HUES64 (cell line): Measurements from ENCODE around the gene GLRX2.
"Not testable (repeated sequence)": the region's sequence is repeated elsewhere in the genome, so short reads cannot be mapped to it uniquely, and the experiment has no call there.

Source experiments
- H3K27ac ChIP-seq: 2 replicates; pipeline ENCODE4 v1.7.0; 2013; ENCODE audit warnings: low read depth, low read length, inconsistent platforms
- H3K27me3 ChIP-seq: 2 replicates; pipeline ENCODE4 v1.6.1; 2013; ENCODE audit warnings: mild to moderate bottlenecking, low read length; ENCODE audit not compliant: insufficient read depth
- H3K36me3 ChIP-seq: 2 replicates; pipeline ENCODE4 v1.6.1; 2013; ENCODE audit warnings: mild to moderate bottlenecking, low read length; ENCODE audit not compliant: insufficient read depth
- H3K4me1 ChIP-seq: 2 replicates; pipeline ENCODE4 v1.6.1; 2013; ENCODE audit warnings: mild to moderate bottlenecking, low read length, moderate library complexity; ENCODE audit not compliant: insufficient read depth
- H3K4me3 ChIP-seq: 2 replicates; pipeline ENCODE4 v1.5.1; 2013; ENCODE audit warnings: mild to moderate bottlenecking, low read length, moderate library complexity
- H3K9ac ChIP-seq: 2 replicates; pipeline ENCODE4 v1.6.1; 2013; ENCODE audit warnings: mild to moderate bottlenecking, low read depth, low read length
- H3K9me3 ChIP-seq: 2 replicates; pipeline ENCODE4 v1.6.1; 2013; ENCODE audit warnings: low read depth, low read length; ENCODE audit not compliant: insufficient read depth
- WGBS: fragments of 150-250, 120-280 bp; methylation state at CpG from one replicate; pipeline ENCODE4 v1.1.7; 2013; ENCODE audit warnings: missing lambda C conversion rate; 5-methylcytosine and 5-hydroxymethylcytosine counted together

The GLRX2 gene

GRCh38 chr1:193060938-193061337, 44.3 kb downstream of the GLRX2 start:
- Histone ChIP-seq H3K4me1 (peaks cover 15% of the 10 kb centered on the region), H3K9ac (peak overlapping the region; percentile 87), H3K27ac (no peak overlapping the region), H3K4me3 (peak overlapping the region; percentile 71), H3K27me3 (no peaks in the 10 kb centered on the region), H3K36me3 (peaks cover 3% of the 10 kb centered on the region; the same call in 1 of the 2 replicates), H3K9me3 (no peaks in the 10 kb centered on the region)
- WGBS: 26% methylated on average over 2 of the region's 2 CpGs

- Histone ChIP-seq H3K27me3 (no peaks in the 10 kb centered on the region), H3K27ac (peak overlapping the region; percentile 16; the same call in 1 of the 2 replicates), H3K9ac (peak overlapping the region; percentile 87), H3K36me3 (peaks cover 3% of the 10 kb centered on the region; the same call in 1 of the 2 replicates), H3K4me1 (peaks cover 15% of the 10 kb centered on the region), H3K4me3 (peak overlapping the region; percentile 71), H3K9me3 (no peaks in the 10 kb centered on the region)
- 15% methylated on average over 3 of the region's 4 CpGs for WGBS
Measured at GRCh38 chr1:193060406-193060805, 44.8 kb downstream of the GLRX2 start.

GRCh38 chr1:193060115-193060403, 45.2 kb downstream of the GLRX2 start:
- Histone ChIP-seq H3K9me3 (no peaks in the 10 kb centered on the region), H3K9ac (peak overlapping the region; percentile 87), H3K27me3 (no peaks in the 10 kb centered on the region), H3K36me3 (peaks cover 3% of the 10 kb centered on the region; the same call in 1 of the 2 replicates), H3K27ac (peak overlapping the region; percentile 97), H3K4me1 (peaks cover 15% of the 10 kb centered on the region), H3K4me3 (peak overlapping the region; percentile 71)
- WGBS: under 1% methylated on average over 9 of the region's 9 CpGs

DNA sequence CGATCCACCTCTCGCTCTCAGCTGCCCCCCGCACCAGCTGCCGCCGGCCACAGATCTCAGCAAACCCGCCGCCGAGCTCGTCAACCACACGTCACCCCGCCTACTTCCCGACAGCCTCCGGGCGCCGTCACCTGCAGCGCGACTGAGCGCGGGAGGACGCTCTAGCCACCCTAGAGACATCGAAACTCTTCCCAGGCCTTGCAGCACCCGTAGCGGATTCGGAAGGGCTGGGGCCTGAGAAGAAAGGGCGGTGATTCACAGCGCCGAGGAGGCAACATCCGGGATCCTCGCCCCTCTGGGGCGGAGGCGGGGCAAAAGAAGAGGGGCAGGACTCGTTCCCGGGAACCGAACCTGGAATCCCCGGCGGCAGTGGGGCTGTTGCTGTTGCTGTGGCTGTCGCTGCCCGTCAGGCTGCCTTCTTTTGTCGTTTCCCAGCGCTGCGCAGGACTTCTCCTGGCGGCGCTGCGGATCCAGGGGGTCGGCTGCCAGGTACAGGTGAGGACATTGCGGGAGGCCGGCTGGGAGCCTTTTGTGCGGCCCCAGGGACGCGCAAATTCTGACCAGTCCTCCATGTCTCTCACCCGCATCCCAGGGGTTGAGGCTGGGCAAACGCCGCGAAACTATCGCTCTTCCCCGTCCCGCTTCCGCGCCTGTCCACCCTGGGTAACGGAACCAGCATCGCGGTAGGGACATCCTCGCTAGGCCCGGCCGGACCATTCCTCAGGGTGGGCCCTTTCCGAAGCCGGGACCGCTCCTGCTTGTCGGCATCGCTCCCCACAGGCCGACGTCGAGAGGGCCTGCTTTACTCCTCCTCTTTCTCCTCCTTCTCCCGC, 45.7 kb downstream of the GLRX2 start, which contains the start of the genes RO60 and UCHL5:
Gene RO60 (plus strand): TSS at position 331 of the 833 bp plus-strand sequence. CDS start 9,443 bp downstream, outside the sequence.
Gene UCHL5 (minus strand): TSS at position 79 of the 833 bp plus-strand sequence. CDS start 100 bp downstream, outside the sequence.
- peaks cover 15% of the 10 kb centered on the region for H3K4me1 ChIP-seq
- peaks cover 3% of the 10 kb centered on the region; the same call in 1 of the 2 replicates for H3K36me3 ChIP-seq
- H3K27ac ChIP-seq: peak within 1 kb of the TSS; percentile 97
- H3K9me3 ChIP-seq: no peaks in the 10 kb centered on the region
- under 1% methylated on average over 74 of the region's 74 CpGs for WGBS
- peak within 1 kb of the TSS; percentile 71 for H3K4me3 ChIP-seq
- H3K9ac ChIP-seq: peak within 1 kb of the TSS; percentile 87
- no peaks in the 10 kb centered on the region for H3K27me3 ChIP-seq

DNA sequence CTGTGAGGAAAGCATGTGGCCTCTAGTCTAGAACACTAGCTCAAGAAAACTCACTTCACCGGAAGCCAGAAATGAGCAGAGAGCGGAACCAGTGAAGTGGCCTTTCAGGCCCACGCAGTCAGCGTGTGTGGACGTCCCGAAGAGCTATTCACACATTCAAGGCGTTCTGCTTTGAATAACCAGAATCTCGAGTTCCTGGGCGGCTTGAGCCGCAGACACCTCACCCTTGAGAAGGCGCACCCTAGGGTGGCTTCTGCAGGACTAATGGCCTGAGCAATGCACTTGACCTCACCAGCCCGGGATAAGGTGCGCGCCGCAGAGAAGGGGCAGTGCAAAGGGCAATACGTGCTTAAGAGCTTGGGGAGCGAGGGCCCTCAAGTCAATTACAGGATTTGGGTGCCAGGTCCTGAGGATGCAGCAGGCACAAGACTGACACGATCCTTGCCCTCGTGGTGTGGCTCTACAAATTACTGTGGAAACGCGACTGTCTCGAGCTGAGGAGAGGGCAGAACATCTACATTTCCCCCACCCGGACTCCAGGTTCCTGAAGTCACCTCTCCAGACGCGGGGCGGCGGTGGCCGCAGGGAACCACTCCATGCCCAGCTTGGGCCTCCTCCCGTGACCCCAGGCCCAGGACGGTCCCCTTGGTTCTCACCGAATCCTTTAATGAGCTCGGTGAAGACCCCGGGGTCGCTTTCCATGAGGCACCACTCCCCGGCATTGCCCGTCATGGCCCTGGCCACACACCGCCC, 46.5 kb downstream of the GLRX2 start:
- Histone ChIP-seq H3K36me3 (peaks cover 3% of the 10 kb centered on the region; the same call in 1 of the 2 replicates), H3K4me1 (peaks cover 15% of the 10 kb centered on the region), H3K27ac (peak overlapping the region; percentile 97), H3K4me3 (peak overlapping the region; percentile 71), H3K9ac (peak overlapping the region; percentile 87), H3K27me3 (no peaks in the 10 kb centered on the region), H3K9me3 (no peaks in the 10 kb centered on the region)
- WGBS: 2% methylated on average over 37 of the region's 37 CpGs

- H3K9ac ChIP-seq: no peak overlapping the region
- H3K9me3 ChIP-seq: no peaks in the 10 kb centered on the region
- H3K4me3 ChIP-seq: no peak overlapping the region
- no peaks in the 10 kb centered on the region for H3K27me3 ChIP-seq
- H3K27ac ChIP-seq: no peak overlapping the region
- H3K4me1 ChIP-seq: 0 out of 2 replicates have a peak, but pooled peaks cover 5% of the 10 kb centered on the region
- WGBS: 89% methylated on average over 4 of the region's 4 CpGs
- H3K36me3 ChIP-seq: peaks cover 20% of the 10 kb centered on the region
Measured at GRCh38 chr1:193054169-193054675, 51.0 kb downstream of the GLRX2 start.

GRCh38 chr1:193048913-193049312, 56.3 kb downstream of the GLRX2 start:
- H3K4me1 ChIP-seq: peaks cover 13% of the 10 kb centered on the region
- 89% methylated on average over 5 of the region's 5 CpGs for WGBS
- not testable (repeated sequence) for H3K4me3 ChIP-seq, H3K27ac ChIP-seq, H3K9me3 ChIP-seq, H3K27me3 ChIP-seq, H3K9ac ChIP-seq
- peaks cover 70% of the 10 kb centered on the region for H3K36me3 ChIP-seq
